HepG2 (cell line): Measurements from ENCODE around the gene AGPAT2. TPM values are rescaled to one million over a fixed set of nuclear protein-coding genes. Genes with fewer than 3 reads are reported as not detected.

Experiments
- ELF1 ChIP-seq: sonication (generic); formaldehyde crosslinking; IDR thresholded peaks from 2 replicates; pipeline ENCODE4 v1.4.0; 2020; ENCODE audit warnings: missing genetic modification reagents
- FOXA3 ChIP-seq: IDR thresholded peaks from 2 replicates; pipeline ENCODE4 v1.6.1; 2016; ENCODE audit warnings: missing genetic modification reagents, missing compliant biosample characterization
- IKZF1 ChIP-seq: fragments of 450-650 bp; IDR thresholded peaks from 2 replicates; pipeline ENCODE4 v1.7.1; 2016
- KDM5B ChIP-seq: sonication (generic); formaldehyde crosslinking; IDR thresholded peaks from 2 replicates; pipeline ENCODE4 v1.4.0; 2020; ENCODE audit warnings: missing genetic modification reagents, mild to moderate bottlenecking, borderline replicate concordance
- NFE2L1 ChIP-seq: sonication (generic); formaldehyde crosslinking; IDR thresholded peaks from 2 replicates; pipeline ENCODE4 v1.4.0; 2020; ENCODE audit warnings: missing genetic modification reagents, mild to moderate bottlenecking, borderline replicate concordance
- NR0B2 ChIP-seq: sonication (generic); formaldehyde crosslinking; IDR thresholded peaks from 2 replicates; pipeline ENCODE4 v1.4.0; 2020; ENCODE audit warnings: mild to moderate bottlenecking, missing genetic modification reagents
- PAWR ChIP-seq: sonication (generic); formaldehyde crosslinking; IDR thresholded peaks from 2 replicates; pipeline ENCODE4 v1.4.0; 2020; ENCODE audit warnings: missing genetic modification reagents, mild to moderate bottlenecking, borderline replicate concordance
- PHF21A ChIP-seq: sonication (generic); formaldehyde crosslinking; IDR thresholded peaks from 2 replicates; pipeline ENCODE4 v1.5.0; 2020; ENCODE audit warnings: mild to moderate bottlenecking, missing genetic modification reagents
- POGK ChIP-seq: sonication (generic); formaldehyde crosslinking; conservative IDR thresholded peaks from 2 replicates; pipeline ENCODE4 v1.8.0; 2022; ENCODE audit warnings: mild to moderate bottlenecking, moderate library complexity, missing genetic modification reagents
- SIN3A ChIP-seq: IDR thresholded peaks from 2 replicates; pipeline ENCODE4 v1.6.1; 2011; ENCODE audit warnings: low read depth, mild to moderate bottlenecking, control low read depth, low read length, borderline replicate concordance
- SKIL ChIP-seq: sonication (generic); formaldehyde crosslinking; IDR thresholded peaks from 2 replicates; pipeline ENCODE4 v1.8.0; 2022; ENCODE audit warnings: missing genetic modification reagents, mild to moderate bottlenecking, moderate library complexity, borderline replicate concordance
- SOX13 ChIP-seq, 3 experiments: fragments of 450-650 bp in 1 of 3; sonication (generic) in 1 of 3; formaldehyde crosslinking in 1 of 3; IDR thresholded peaks in 2 of 3; conservative IDR thresholded peaks in 1 of 3; 2 replicates each; pipeline versions ENCODE4 v1.5.0 to v1.6.1; 2016 to 2020; ENCODE audit warnings: antibody characterized with exemption in 1 of 3, mild to moderate bottlenecking in 1 of 3, missing compliant biosample characterization in 1 of 3, missing genetic modification reagents in 1 of 3, moderate library complexity in 1 of 3
- WIZ ChIP-seq: sonication (generic); formaldehyde crosslinking; IDR thresholded peaks from 2 replicates; pipeline ENCODE4 v1.5.1; 2020; ENCODE audit warnings: mild to moderate bottlenecking, missing genetic modification reagents
- ZNF124 ChIP-seq: sonication (generic); formaldehyde crosslinking; IDR thresholded peaks from 2 replicates; pipeline ENCODE4 v1.4.0; 2020; ENCODE audit warnings: missing genetic modification reagents
- ZNF232 ChIP-seq: sonication (generic); formaldehyde crosslinking; IDR thresholded peaks from 2 replicates; pipeline ENCODE4 v1.4.0; 2020; ENCODE audit warnings: missing genetic modification reagents, borderline replicate concordance
- ZNF24 ChIP-seq: fragments of 450-650 bp; IDR thresholded peaks from 2 replicates; pipeline ENCODE4 v1.6.1; 2017; ENCODE audit warnings: antibody characterized with exemption, mild to moderate bottlenecking
- polyA plus RNA-seq, 8 experiments: library from polyadenylated mRNA; depleted of rRNA in 3 of 8; stranded (reverse) in 7 of 8; unstranded in 1 of 8; fragments of >200 nt; fragmentation: Illumina TruSeq in 4 of 8; extraction: Trizol in 4 of 8; gene quantifications; 2 replicates each; pipeline versions ENCODE4 v1.2.1 to v1.2.3, GENCODE V29; 2011 to 2016; ENCODE audit warnings: low read depth in 4 of 8, missing spikeins in 1 of 8, mixed read lengths in 1 of 8; ENCODE audit not compliant: insufficient read depth in 1 of 8
- total RNA-seq, 5 experiments: library from RNA; depleted of rRNA; stranded (reverse); fragments of >200 nt; fragmentation: Illumina TruSeq; extraction: Trizol; gene quantifications; 2 replicates each; pipeline ENCODE4 v1.2.3, GENCODE V29; 2016; ENCODE audit warnings: low read depth in 1 of 5
- TF ChIP-seq, protein P1 (sequence below): sonication (generic); formaldehyde crosslinking; IDR thresholded peaks from 2 replicates; pipeline ENCODE4 v1.4.0; 2020; ENCODE audit warnings: mild to moderate bottlenecking, missing genetic modification reagents
- TF ChIP-seq, protein P2 (sequence below): sonication (generic); formaldehyde crosslinking; IDR thresholded peaks from 2 replicates; pipeline ENCODE4 v1.9.0; 2021; ENCODE audit warnings: missing genetic modification reagents, mild to moderate bottlenecking, borderline replicate concordance
- TF ChIP-seq, protein P3 (sequence below): sonication (generic); formaldehyde crosslinking; IDR thresholded peaks from 2 replicates; pipeline ENCODE4 v1.4.0; 2020; ENCODE audit warnings: missing genetic modification reagents

AGPAT2 gene
- total and polyA plus RNA-seq, 2 of the 13 experiments (the other 11 are each of a cell fraction or from before 2014, with no cell fraction given), result 3.9 to 25.8 TPM

DNA sequence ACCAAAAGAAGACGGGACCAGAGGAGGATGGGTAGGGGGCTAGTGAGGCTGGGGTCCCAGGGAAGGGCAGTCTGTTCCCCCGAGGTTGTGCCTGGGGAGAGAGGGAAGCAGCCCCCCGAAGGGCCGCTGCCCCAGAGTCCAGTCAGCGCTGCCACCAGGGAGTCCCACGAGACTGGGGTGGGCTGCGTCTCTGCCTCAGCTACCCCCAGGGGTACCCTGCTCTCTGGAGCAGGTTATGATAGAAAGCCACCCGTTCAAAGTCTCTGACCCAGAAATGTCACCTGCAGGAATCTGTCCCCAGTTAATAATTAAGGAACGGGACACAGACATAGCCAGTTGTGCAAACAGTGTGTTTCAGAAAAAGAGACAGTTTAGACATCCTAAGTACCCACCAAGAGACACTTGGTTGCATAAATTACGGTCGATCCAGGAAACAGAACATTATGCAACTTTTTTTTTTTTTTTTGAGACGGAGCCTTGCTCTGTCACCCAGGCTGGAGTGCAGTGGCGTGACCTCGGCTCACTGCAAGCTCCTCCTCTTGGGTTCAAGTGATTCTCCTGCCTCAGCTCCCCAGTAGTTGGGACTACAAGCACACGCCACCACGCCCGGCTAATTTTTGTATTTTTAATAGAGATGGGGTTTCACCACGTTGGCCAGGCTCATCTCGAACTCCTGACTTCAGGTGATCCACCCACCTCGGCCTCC, 10.7 kb upstream of the AGPAT2 start (continued):
- TF ChIP-seq, protein P1, sequence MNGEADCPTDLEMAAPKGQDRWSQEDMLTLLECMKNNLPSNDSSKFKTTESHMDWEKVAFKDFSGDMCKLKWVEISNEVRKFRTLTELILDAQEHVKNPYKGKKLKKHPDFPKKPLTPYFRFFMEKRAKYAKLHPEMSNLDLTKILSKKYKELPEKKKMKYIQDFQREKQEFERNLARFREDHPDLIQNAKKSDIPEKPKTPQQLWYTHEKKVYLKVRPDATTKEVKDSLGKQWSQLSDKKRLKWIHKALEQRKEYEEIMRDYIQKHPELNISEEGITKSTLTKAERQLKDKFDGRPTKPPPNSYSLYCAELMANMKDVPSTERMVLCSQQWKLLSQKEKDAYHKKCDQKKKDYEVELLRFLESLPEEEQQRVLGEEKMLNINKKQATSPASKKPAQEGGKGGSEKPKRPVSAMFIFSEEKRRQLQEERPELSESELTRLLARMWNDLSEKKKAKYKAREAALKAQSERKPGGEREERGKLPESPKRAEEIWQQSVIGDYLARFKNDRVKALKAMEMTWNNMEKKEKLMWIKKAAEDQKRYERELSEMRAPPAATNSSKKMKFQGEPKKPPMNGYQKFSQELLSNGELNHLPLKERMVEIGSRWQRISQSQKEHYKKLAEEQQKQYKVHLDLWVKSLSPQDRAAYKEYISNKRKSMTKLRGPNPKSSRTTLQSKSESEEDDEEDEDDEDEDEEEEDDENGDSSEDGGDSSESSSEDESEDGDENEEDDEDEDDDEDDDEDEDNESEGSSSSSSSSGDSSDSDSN (CRISPR knock-in tag), result no peak
- TF ChIP-seq, protein P2, sequence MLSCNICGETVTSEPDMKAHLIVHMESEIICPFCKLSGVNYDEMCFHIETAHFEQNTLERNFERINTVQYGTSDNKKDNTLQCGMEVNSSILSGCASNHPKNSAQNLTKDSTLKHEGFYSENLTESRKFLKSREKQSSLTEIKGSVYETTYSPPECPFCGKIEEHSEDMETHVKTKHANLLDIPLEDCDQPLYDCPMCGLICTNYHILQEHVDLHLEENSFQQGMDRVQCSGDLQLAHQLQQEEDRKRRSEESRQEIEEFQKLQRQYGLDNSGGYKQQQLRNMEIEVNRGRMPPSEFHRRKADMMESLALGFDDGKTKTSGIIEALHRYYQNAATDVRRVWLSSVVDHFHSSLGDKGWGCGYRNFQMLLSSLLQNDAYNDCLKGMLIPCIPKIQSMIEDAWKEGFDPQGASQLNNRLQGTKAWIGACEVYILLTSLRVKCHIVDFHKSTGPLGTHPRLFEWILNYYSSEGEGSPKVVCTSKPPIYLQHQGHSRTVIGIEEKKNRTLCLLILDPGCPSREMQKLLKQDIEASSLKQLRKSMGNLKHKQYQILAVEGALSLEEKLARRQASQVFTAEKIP (CRISPR knock-in tag), result no peak
- TF ChIP-seq SKIL (CRISPR knock-in tag), result peak; percentile 94
- TF ChIP-seq SIN3A, result no peak
- TF ChIP-seq ELF1 (CRISPR knock-in tag), result no peak
- 0 out of 2 replicates have a peak, but pooled peaks have one; percentile 18 for TF ChIP-seq POGK (CRISPR knock-in tag)
- no peak for TF ChIP-seq ZNF232 (CRISPR knock-in tag)
- 0 out of 2 replicates have a peak, but pooled peaks have one; percentile 52 for TF ChIP-seq ZNF124 (CRISPR knock-in tag)
- no peak for TF ChIP-seq IKZF1
- TF ChIP-seq WIZ (CRISPR knock-in tag), result no peak
- peak; percentile 78 for TF ChIP-seq PHF21A (CRISPR knock-in tag)
- TF ChIP-seq KDM5B, result no peak
- TF ChIP-seq, protein P3, sequence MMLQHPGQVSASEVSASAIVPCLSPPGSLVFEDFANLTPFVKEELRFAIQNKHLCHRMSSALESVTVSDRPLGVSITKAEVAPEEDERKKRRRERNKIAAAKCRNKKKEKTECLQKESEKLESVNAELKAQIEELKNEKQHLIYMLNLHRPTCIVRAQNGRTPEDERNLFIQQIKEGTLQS (CRISPR knock-in tag), result no peak
- TF ChIP-seq ZNF24, result no peak
- TF ChIP-seq SOX13 (IDR thresholded peaks at IDR 0.05), result 0 out of 2 replicates have a peak, but pooled peaks have one; percentile 51
- peak in 1 of 2 experiments; percentile 78; a peak in 2 of 4 replicates for TF ChIP-seq SOX13 (CRISPR knock-in tag; conservative IDR thresholded peaks at IDR 0.05 in 1 of 2, IDR thresholded peaks at IDR 0.05 in 1 of 2)
- no peak for TF ChIP-seq NFE2L1 (CRISPR knock-in tag)
- peak; percentile 74; the same call in 1 of the 2 replicates for TF ChIP-seq FOXA3
- no peak for TF ChIP-seq NR0B2
- TF ChIP-seq PAWR, result no peak
